Upper lobe of right lung (tissue), 1 donor: ENCODE measurements around the gene ACTL8. TPM values are rescaled to one million over a fixed set of nuclear protein-coding genes. Genes with fewer than 3 reads are reported as not detected.
A peak's percentile ranks its signal among the peaks of the same experiment; 100 is the strongest.

ENCODE experiments used
- ATAC-seq: fragments of 200-7000 bp; cut with Tn5 transposase; one replicate; pipeline ENCODE4 v1.9.1; 2020; ENCODE audit warnings: mild to moderate bottlenecking, moderate library complexity
- DNase-seq: peaks from one replicate; pipeline ENCODE4 v3.0.0-alpha.2; 2020
- H3K27ac ChIP-seq: fragments of 200-600 bp; one replicate; pipeline ENCODE4 v1.8.0; 2022
- H3K27me3 ChIP-seq: fragments of 200-600 bp; one replicate; pipeline ENCODE4 v1.8.0; 2022; ENCODE audit warnings: mild to moderate bottlenecking
- H3K36me3 ChIP-seq: fragments of 200-600 bp; one replicate; pipeline ENCODE4 v1.8.0; 2022
- H3K4me1 ChIP-seq: fragments of 200-600 bp; one replicate; pipeline ENCODE4 v1.8.0; 2022
- H3K4me3 ChIP-seq: fragments of 200-600 bp; one replicate; pipeline ENCODE4 v1.8.0; 2022; ENCODE audit warnings: mild to moderate bottlenecking
- H3K9me3 ChIP-seq: fragments of 200-600 bp; one replicate; pipeline ENCODE4 v1.8.0; 2022
- intact Hi-C: fragments of 100-400 bp; cut with DNase I; formaldehyde crosslinking; loops from one replicate; pipeline ENCODE4 v1.11.0; 2022
- total RNA-seq: library from RNA; stranded (reverse); fragmentation: NEBNext Ultra II Directional; extraction: Animal tissue kit (Norgen Biotek cat#: 25700); gene quantifications from one replicate; pipeline ENCODE4 v1.2.1, GENCODE V29; 2021
- TF ChIP-seq, protein P1 (sequence below): fragments of 200-600 bp; IDR thresholded peaks from one replicate; pipeline ENCODE4 v1.8.0; 2022; ENCODE audit warnings: antibody characterized with exemption
- donor health status: DM: no; HTN: yes; CAD: no; lungs with severe emphysema.

Gene ACTL8
- total RNA-seq, 1 donor from 2014 or later: not detected

- no peaks in the 10 kb centered on the region for H3K27me3 ChIP-seq
- no peaks in the 10 kb centered on the region for H3K9me3 ChIP-seq
- intact Hi-C loops: no loop called here
- H3K4me3 ChIP-seq: no peak overlapping the region
- no peaks in the 10 kb centered on the region for H3K36me3 ChIP-seq
- H3K27ac ChIP-seq: no peak overlapping the region
- ATAC-seq: no peak
- TF ChIP-seq, protein P1, sequence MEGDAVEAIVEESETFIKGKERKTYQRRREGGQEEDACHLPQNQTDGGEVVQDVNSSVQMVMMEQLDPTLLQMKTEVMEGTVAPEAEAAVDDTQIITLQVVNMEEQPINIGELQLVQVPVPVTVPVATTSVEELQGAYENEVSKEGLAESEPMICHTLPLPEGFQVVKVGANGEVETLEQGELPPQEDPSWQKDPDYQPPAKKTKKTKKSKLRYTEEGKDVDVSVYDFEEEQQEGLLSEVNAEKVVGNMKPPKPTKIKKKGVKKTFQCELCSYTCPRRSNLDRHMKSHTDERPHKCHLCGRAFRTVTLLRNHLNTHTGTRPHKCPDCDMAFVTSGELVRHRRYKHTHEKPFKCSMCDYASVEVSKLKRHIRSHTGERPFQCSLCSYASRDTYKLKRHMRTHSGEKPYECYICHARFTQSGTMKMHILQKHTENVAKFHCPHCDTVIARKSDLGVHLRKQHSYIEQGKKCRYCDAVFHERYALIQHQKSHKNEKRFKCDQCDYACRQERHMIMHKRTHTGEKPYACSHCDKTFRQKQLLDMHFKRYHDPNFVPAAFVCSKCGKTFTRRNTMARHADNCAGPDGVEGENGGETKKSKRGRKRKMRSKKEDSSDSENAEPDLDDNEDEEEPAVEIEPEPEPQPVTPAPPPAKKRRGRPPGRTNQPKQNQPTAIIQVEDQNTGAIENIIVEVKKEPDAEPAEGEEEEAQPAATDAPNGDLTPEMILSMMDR: no peak
- no peak for DNase-seq
- H3K4me1 ChIP-seq: no peaks in the 10 kb centered on the region
Observed at GRCh38 chr1:17875171-17875881, 120.2 kb downstream of the ACTL8 start.

DNA sequence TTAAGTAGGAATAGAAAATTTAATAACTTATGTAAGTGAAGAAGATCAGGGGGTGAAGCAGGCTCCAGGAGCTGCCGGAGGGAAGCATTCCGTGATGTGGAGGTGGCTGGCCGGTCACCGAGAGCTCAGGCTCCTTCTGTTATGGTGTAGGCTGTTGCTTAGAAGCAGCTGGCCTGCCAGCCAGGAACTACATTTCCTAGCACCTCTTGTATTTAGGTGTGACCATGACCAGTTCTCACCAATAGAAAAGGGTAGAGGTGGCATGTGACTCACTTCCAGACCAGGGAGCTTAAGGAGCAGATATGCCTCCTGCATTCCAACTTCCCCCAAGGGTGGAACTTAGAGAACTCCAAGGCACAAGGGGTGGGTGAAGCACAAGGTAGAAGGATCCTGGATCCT, 120.7 kb downstream of the ACTL8 start:
- ATAC-seq (no peak), DNase-seq (peak; percentile 39)
- no peak overlapping the region for H3K27ac ChIP-seq
- H3K4me1 ChIP-seq: no peaks in the 10 kb centered on the region
- TF ChIP-seq, protein P1: no peak
- H3K36me3 ChIP-seq: no peaks in the 10 kb centered on the region
- intact Hi-C loops: no loop called here
- H3K4me3 ChIP-seq: no peak overlapping the region
- H3K9me3 ChIP-seq: no peaks in the 10 kb centered on the region
- H3K27me3 ChIP-seq: no peaks in the 10 kb centered on the region

Other genes starting within 250 kb of the ACTL8 start
- 34.1 TPM for gene ARHGEF10L, start 215.6 kb upstream of the ACTL8 start, total RNA-seq